Bronchial epithelial cell (primary cell): Measurements from ENCODE around the gene MBD3L2B. TPM values are rescaled to one million over a fixed set of nuclear protein-coding genes. Genes with fewer than 3 reads are reported as not detected.
A peak's percentile ranks its signal among the peaks of the same experiment; 100 is the strongest.
"Not testable (repeated sequence)": the region's sequence is repeated elsewhere in the genome, so short reads cannot be mapped to it uniquely, and the experiment has no call there.

Experiments used
- DNase-seq: peaks from one replicate; pipeline ENCODE4 v3.0.0-alpha.2; 2010; ENCODE audit warnings: low read depth
- FAIRE-seq: peaks from 2 replicates; lab custom pipeline; 2011; peaks lifted over from hg19 to GRCh38; lab: Jason Lieb, UNC
- H3K27me3 ChIP-seq: 2 replicates; pipeline ENCODE4 v1.5.1; 2011; ENCODE audit warnings: low read length; ENCODE audit not compliant: control insufficient read depth, insufficient read depth
- H3K36me3 ChIP-seq: 2 replicates; pipeline ENCODE4 v1.5.1; 2011; ENCODE audit warnings: low read length; ENCODE audit not compliant: control insufficient read depth, insufficient read depth
- H3K4me3 ChIP-seq: 2 replicates; pipeline ENCODE4 v1.5.1; 2011; ENCODE audit warnings: mild to moderate bottlenecking, low read depth, low read length, control low read depth
- total RNA-seq: library from RNA; depleted of rRNA; stranded (reverse); fragments of >200 nt; gene quantifications from 2 replicates; pipeline ENCODE4 v1.2.1, GENCODE V29; 2014
- TF ChIP-seq, protein P1 (sequence below): IDR thresholded peaks from 2 replicates; pipeline ENCODE4 v1.5.1; 2011; ENCODE audit warnings: mild to moderate bottlenecking, moderate library complexity, low read length, control low read depth, inconsistent platforms; ENCODE audit not compliant: insufficient read depth, severe bottlenecking

Gene MBD3L2B
- total RNA-seq, 1 donor from 2014 or later = not detected

DNA sequence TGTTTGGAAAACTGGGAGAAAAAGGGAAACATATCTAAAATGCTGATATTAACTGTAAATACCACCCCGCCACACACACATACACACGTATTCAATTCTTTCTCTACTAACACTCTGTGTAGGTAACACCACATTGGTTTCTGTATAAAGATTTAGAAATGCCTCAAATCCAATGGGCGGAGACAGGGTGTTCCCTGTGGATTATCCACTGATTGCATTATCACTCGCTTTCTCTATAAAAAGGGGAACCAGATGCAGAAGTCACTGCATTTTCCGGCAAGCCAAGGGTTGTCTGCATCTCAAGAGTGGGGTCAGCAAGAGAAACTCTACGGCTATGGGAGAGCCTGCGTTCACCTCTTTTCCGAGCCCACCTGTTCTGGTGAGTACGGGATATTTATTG, 9.0 kb upstream of the MBD3L2B start, which contains the start of gene MBD3L5:
Gene MBD3L5 (plus strand): TSS at position 301 of the 400 bp plus-strand sequence. CDS start 34 bp downstream, at position 335.
- not testable (repeated sequence) for FAIRE-seq, H3K36me3 ChIP-seq, DNase-seq, H3K4me3 ChIP-seq, H3K27me3 ChIP-seq

DNA sequence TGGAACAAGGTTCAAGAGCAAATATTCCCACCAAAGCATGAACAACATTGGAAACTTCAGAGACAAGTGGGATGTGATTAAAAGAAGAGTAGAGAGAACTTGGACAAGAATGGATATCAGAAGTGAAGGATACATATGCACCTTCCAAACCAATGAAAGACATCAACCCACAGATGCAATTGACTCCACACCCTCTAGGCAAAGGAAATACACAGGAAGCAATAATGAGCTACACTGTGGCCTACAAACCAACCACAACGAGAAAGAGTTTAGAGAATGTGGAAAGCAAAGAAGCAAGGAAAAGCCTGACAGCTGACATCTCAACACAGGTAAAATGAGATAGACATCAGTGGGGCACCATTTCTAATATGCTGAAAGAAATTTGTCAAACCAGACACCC, 7.6 kb upstream of the MBD3L2B start:
- H3K36me3 ChIP-seq, H3K4me3 ChIP-seq, FAIRE-seq, H3K27me3 ChIP-seq, DNase-seq: not testable (repeated sequence)

DNA sequence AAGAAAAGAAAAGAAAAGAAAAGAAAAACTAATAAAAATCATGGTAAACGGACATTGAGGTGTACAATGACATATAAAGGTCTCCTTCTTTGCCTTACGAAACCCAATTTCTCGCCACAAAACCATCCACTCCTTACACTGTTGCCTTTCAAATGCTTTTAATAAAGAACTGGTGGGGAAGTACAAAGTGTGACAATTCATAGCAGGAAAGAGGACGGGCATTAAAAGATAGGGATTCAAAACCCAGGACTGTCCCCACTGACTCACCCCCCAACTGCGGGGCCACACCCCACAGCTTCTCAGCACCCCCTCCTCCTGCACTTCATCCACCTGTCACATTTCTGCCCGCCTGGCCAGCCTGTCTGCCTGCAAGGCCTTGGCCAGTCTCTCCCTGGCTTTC, 2.4 kb downstream of the MBD3L2B start:
- no peaks in the 10 kb centered on the region for H3K27me3 ChIP-seq

GRCh38 chr19:7013678-7014077, 7.6 kb downstream of the MBD3L2B start:
- no peaks in the 10 kb centered on the region for H3K27me3 ChIP-seq
- H3K4me3 ChIP-seq = no peak overlapping the region
- FAIRE-seq (no peak), DNase-seq (peak; percentile 66)
- TF ChIP-seq, protein P1, sequence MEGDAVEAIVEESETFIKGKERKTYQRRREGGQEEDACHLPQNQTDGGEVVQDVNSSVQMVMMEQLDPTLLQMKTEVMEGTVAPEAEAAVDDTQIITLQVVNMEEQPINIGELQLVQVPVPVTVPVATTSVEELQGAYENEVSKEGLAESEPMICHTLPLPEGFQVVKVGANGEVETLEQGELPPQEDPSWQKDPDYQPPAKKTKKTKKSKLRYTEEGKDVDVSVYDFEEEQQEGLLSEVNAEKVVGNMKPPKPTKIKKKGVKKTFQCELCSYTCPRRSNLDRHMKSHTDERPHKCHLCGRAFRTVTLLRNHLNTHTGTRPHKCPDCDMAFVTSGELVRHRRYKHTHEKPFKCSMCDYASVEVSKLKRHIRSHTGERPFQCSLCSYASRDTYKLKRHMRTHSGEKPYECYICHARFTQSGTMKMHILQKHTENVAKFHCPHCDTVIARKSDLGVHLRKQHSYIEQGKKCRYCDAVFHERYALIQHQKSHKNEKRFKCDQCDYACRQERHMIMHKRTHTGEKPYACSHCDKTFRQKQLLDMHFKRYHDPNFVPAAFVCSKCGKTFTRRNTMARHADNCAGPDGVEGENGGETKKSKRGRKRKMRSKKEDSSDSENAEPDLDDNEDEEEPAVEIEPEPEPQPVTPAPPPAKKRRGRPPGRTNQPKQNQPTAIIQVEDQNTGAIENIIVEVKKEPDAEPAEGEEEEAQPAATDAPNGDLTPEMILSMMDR = no peak
- H3K36me3 ChIP-seq = no peaks in the 10 kb centered on the region

More for the DNA sequence above, 2.4 kb downstream of the MBD3L2B start:
- TF ChIP-seq, protein P1 = no peak
- H3K36me3 ChIP-seq = no peaks in the 10 kb centered on the region
- H3K4me3 ChIP-seq = no peak overlapping the region
- DNase-seq (no peak), FAIRE-seq (no peak)

GRCh38 chr19:7010722-7011593, 10.3 kb downstream of the MBD3L2B start:
- no peak for FAIRE-seq
- TF ChIP-seq, protein P1 = no peak
- no peaks in the 10 kb centered on the region for H3K27me3 ChIP-seq
- no peak for DNase-seq
- H3K4me3 ChIP-seq = no peak overlapping the region
- H3K36me3 ChIP-seq = no peaks in the 10 kb centered on the region

- TF ChIP-seq, protein P1 = no peak
- DNase-seq (no peak), FAIRE-seq (no peak)
- no peaks in the 10 kb centered on the region for H3K27me3 ChIP-seq
- no peak overlapping the region for H3K4me3 ChIP-seq
- no peaks in the 10 kb centered on the region for H3K36me3 ChIP-seq
Observed at GRCh38 chr19:7007859-7008258, 13.4 kb downstream of the MBD3L2B start.
